Measurements from ENCODE around the gene FBXW4.

DNA sequence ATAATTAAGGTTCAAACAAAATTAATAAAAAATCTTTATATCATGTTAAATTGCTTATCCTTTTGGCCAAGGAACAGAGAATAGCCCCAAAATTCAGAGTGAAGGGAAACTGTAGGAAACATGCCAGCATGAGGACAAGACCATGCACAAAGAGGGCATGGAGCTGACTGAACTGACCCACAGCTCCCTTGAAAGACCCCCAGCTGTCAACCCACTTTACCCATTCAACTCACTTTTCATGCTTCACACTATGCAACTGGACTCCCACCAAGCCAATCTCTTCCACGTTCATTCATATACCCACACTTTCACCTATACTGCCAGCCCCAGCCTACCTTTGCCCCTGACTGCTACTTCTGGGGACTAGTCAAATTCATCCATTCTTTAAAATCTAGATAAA lies 10.2 kb downstream of the FBXW4 start:
- TF ChIP-seq, protein P1, sequence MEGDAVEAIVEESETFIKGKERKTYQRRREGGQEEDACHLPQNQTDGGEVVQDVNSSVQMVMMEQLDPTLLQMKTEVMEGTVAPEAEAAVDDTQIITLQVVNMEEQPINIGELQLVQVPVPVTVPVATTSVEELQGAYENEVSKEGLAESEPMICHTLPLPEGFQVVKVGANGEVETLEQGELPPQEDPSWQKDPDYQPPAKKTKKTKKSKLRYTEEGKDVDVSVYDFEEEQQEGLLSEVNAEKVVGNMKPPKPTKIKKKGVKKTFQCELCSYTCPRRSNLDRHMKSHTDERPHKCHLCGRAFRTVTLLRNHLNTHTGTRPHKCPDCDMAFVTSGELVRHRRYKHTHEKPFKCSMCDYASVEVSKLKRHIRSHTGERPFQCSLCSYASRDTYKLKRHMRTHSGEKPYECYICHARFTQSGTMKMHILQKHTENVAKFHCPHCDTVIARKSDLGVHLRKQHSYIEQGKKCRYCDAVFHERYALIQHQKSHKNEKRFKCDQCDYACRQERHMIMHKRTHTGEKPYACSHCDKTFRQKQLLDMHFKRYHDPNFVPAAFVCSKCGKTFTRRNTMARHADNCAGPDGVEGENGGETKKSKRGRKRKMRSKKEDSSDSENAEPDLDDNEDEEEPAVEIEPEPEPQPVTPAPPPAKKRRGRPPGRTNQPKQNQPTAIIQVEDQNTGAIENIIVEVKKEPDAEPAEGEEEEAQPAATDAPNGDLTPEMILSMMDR (IDR thresholded peaks at IDR 0.05), result no peak
- no peak for TF ChIP-seq POLR2A (IDR thresholded peaks at IDR 0.05)

All from right lobe of liver (tissue), 4 donors.